CD4-positive, alpha-beta T cell treated with Interleukin-6 for 4 hours (primary cell): ENCODE results near the gene CCNJL.
"Not testable (repeated sequence)": the region's sequence is repeated elsewhere in the genome, so short reads cannot be mapped to it uniquely, and the experiment has no call there.

Experiments used
- DNase-seq: peaks from one replicate; pipeline ENCODE4 v3.0.0-alpha.2; 2020; ENCODE audit warnings: mixed read lengths

The CCNJL gene

GRCh38 chr5:160260006-160260775, 52.2 kb downstream of the CCNJL start:
- DNase-seq = no peak

DNA sequence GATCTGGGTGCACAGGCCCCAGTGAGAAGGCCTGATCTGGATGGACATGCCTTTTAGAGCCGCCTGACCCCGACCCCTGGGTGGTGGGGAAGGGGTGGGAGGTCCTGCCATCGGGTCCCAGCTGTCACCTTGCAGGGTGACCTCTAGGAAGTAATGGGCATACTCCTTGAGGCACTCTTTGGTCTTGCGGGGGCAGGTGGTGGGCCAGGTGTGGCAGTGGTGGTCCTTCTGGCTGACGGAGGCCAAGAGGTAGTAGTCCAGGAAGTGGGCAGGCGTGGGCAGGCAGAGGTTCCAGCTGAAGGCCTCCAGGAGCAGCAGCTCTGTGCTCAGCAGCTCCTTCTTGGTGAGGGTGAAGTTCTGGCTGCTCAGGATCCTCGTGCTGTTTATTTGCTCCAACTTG, 53.0 kb downstream of the CCNJL start:
- no peak for DNase-seq

DNA sequence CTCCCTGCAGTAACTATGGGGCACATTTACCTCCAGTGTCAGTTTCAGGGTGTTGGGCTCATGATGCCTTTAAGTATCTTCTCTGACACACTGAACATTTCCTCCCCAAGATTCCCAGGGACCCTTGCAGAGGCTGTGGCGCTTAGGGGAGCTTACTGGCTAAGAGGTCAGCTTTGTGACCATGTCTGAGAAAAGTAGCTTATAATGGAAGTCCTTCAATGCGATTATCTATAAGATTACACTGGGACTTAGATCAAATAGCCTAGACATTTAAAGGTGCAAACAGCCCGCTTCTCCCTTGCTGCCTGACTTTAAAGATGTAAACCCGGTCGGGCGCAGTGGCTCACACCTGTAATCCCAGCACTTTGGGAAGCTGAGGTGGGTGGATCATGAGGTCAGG, 57.7 kb downstream of the CCNJL start:
- DNase-seq = no peak

- DNase-seq = no peak
These were observed 58.9 kb downstream of the CCNJL start for GRCh38 chr5:160253441-160253840.

DNA sequence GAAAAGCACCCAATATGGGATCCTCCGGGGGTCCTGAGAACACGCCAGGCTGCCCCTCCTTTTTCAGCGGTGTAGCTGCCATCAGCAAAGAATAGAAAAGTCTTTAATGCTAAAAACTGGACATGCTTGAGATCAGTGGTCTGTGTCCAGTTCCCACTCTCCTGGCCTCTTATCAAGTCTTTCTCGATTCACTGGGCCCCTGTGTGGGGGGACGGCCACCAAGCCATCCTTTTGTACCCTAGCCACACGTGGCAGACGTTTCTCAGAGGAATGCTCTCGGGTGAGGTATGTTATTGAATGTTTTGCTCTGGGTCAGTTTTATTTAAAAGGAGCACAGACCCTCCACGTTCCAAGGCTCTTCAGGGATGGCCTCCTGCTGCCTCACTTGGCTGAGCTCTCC, 59.4 kb downstream of the CCNJL start:
- DNase-seq = no peak

DNA sequence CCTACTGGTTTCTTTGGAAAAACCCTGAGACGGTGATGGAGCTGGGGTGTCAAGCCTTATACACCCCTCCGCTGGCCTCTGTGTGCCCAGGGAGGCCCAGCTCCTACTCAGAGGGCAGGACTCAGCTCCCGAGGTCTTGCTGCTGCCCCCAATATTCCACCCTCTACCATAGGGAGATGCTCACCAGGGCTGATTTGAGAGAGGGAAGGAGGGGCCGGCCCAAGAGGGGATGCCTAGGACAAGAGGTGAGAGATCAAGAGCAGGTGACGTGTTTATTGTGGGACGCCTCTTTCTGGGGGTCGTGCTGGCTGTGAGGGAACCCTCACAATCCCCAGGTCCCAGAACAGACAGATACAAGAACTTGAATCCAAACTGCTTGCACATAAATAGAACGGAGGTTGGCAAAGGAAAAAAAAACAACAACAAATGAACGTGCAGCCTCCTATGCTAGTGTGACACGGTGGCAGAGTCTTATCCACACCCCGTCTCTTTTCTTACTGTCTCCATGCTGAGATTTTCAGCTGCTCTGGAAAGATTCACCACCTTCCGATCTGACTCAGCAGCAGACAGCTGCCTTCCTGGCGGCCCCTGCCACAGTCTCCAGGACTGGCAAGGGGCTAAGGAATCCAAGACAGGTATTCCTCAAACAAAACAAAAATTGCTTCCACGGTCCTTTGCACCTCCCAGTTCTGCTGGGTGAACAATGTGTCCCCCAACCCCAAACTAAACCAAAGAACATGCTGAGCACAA, 60.8 kb downstream of the CCNJL start:
- DNase-seq = no peak

- DNase-seq = no peak
These were observed 61.5 kb downstream of the CCNJL start for GRCh38 chr5:160250826-160251225.

GRCh38 chr5:160250226-160250625, 62.1 kb downstream of the CCNJL start:
- no peak for DNase-seq

- not testable (repeated sequence) for DNase-seq
These were observed 62.8 kb downstream of the CCNJL start for GRCh38 chr5:160249570-160249969.

GRCh38 chr5:160245506-160246086, 66.8 kb downstream of the CCNJL start:
- DNase-seq = no peak

DNA sequence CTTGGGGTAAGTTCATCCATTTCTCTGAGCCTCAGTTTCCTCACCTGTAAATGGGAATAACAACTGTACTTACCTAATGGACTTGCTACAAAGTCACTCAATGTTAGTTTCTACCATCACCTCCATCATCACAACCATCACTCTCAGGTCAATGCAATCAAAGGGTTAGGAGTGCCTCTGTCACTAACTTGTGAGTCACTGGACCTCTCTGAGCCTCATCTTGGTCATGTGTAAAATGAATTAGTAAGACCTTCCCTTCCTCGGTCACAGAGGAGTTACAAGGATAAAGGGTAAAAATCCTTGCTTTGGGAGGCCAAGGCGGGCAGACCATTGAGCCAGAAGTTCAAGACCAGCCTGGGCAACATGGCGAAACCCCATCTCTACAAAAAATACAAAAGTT, 70.2 kb downstream of the CCNJL start:
- no peak for DNase-seq

- DNase-seq = no peak
These were observed 72.0 kb downstream of the CCNJL start for GRCh38 chr5:160240350-160240749.

- no peak for DNase-seq
These were observed 74.7 kb downstream of the CCNJL start for GRCh38 chr5:160237571-160238093.

GRCh38 chr5:160235731-160236130, 76.6 kb downstream of the CCNJL start:
- no peak for DNase-seq

GRCh38 chr5:160233215-160233614, 79.1 kb downstream of the CCNJL start:
- DNase-seq = no peak

- no peak for DNase-seq
These were observed 80.5 kb downstream of the CCNJL start for GRCh38 chr5:160231783-160232342.

- DNase-seq = no peak
These were observed 81.5 kb downstream of the CCNJL start for GRCh38 chr5:160230686-160231527.

GRCh38 chr5:160229190-160229742, 83.1 kb downstream of the CCNJL start, which contains the start of gene FABP6:
Gene FABP6, plus strand, starts transcription at chr5:160229506. Its CDS starts 52 bp downstream, at chr5:160229558.
- no peak for DNase-seq

GRCh38 chr5:160227012-160227411, 85.4 kb downstream of the CCNJL start:
- no peak for DNase-seq

- DNase-seq = no peak
These were observed 91.3 kb downstream of the CCNJL start for GRCh38 chr5:160221082-160221481.

DNA sequence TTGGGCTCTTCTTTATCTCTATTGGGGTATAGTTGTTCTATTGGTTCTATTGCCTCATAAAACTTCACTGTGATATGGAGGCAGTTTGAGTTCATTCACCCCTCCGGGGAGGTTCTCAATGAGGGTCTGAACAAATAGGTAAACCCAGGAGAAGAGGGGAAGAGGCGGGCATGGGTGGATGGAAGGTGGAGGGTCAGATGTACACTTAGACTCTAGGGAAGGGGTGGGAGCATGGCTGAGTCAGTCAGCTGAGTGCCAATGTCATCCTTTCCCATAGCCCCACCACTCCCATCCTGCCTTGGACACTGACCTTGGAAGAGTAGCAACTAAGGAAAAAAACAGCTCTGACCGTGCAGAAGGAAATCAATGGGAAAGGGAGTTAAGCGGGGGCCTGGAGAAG, 93.0 kb downstream of the CCNJL start:
- DNase-seq = no peak

DNA sequence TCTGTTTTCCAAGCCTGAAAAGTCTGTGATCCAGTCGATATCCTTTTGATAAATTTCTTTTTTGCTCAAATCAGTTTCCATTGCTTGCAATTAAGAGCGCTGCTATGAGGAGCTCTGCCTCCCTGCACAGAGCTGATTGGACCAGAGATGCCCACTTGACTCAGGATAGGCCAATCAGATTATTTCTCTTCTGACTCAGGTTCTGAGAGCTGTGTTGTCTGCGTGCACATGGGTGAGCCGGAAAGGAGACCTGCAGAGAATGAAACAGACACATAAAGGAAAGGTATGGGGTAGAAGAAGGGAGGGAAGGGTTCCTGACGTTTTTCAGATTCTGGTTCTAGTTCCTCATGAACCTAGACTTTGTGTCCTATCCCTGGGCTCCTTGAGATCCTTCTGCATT, 98.8 kb downstream of the CCNJL start:
- no peak for DNase-seq
